Upper lobe of left lung (tissue), 6 donors: Measurements from ENCODE around the gene ZSCAN31. TPM values are rescaled to one million over a fixed set of nuclear protein-coding genes. Genes with fewer than 3 reads are reported as not detected.

ENCODE experiments used
- ATAC-seq, 2 donors: fragments of 200-7000 bp; cut with Tn5 transposase; one replicate each; pipeline ENCODE4 v1.9.1; 2022; ENCODE audit warnings: mild to moderate bottlenecking in 2 of 2, moderate library complexity in 2 of 2; ENCODE audit not compliant: low FRiP score in 2 of 2
- DNase-seq, 2 donors: peaks; one replicate each; pipeline ENCODE4 v3.0.0-alpha.2; 2019 to 2020
- H3K27ac ChIP-seq, 4 donors: fragments of 200-600 bp; sonication (generic); one replicate each; pipeline ENCODE4 v1.5.1; 2016 to 2019
- H3K27me3 ChIP-seq, 4 donors: fragments of 200-600 bp; sonication (generic); one replicate each; pipeline ENCODE4 v1.5.1; 2017 to 2019
- H3K36me3 ChIP-seq, 4 donors: fragments of 200-600 bp; sonication (generic); one replicate each; pipeline ENCODE4 v1.5.1; 2016 to 2019
- H3K4me1 ChIP-seq, 4 donors: fragments of 200-600 bp; sonication (generic); one replicate each; pipeline ENCODE4 v1.5.1; 2018 to 2019
- H3K4me3 ChIP-seq, 4 donors: fragments of 200-600 bp; sonication (generic); one replicate each; pipeline ENCODE4 v1.5.1; 2017 to 2019; ENCODE audit warnings: mild to moderate bottlenecking in 2 of 4, moderate library complexity in 1 of 4
- H3K9me3 ChIP-seq, 4 donors: fragments of 200-600 bp; sonication (generic); one replicate each; pipeline ENCODE4 v1.5.1; 2018 to 2019
- CTCF ChIP-seq, 6 experiments: fragments of 450-650 bp in 4 of 6; fragments of 200-600 bp in 2 of 6; sonication (generic) in 2 of 6; IDR thresholded peaks; one replicate each; pipeline ENCODE4 v1.5.1; 2016 to 2019; ENCODE audit warnings: antibody characterized with exemption in 6 of 6
- EP300 ChIP-seq, 4 donors: sonication (generic); formaldehyde crosslinking; IDR thresholded peaks; one replicate each; pipeline ENCODE4 v1.5.1; 2017; ENCODE audit warnings: antibody characterized with exemption in 4 of 4, control low read depth in 2 of 4
- POLR2A ChIP-seq, 4 donors: fragments of 450-650 bp; IDR thresholded peaks; one replicate each; pipeline ENCODE4 v1.5.1; 2016 to 2017; ENCODE audit warnings: antibody characterized with exemption in 4 of 4, mild to moderate bottlenecking in 2 of 4
- POLR2AphosphoS5 ChIP-seq, 2 donors: sonication (generic); formaldehyde crosslinking; IDR thresholded peaks; one replicate each; pipeline ENCODE4 v1.5.1; 2017; ENCODE audit warnings: antibody characterized with exemption in 2 of 2
- WGBS, 2 donors: methylation state at CpG; one replicate each; pipeline ENCODE4 v1.1.5; 2017 to 2018; 5-methylcytosine and 5-hydroxymethylcytosine counted together
- total RNA-seq, 6 donors: library from RNA; depleted of rRNA in 4 of 6; stranded (reverse); fragments of >200 nt in 4 of 6; gene quantifications; one replicate each; pipeline versions ENCODE4 v1.1.0 to v1.2.1, GENCODE V29; 2016 to 2021
- donor health status: DM: no; HTN: no; CAD: no; lungs with moderate emphysema.
- donor health status: DM: no; HTN: yes; CAD: no; lungs with severe emphysema.

Gene ZSCAN31
- total RNA-seq, 6 donors from 2014 or later: 11.5 to 33.5 (median 18.6) TPM

GRCh38 chr6:28343898-28344677, 8.1 kb upstream of the ZSCAN31 start:
- no peaks in the 10 kb centered on the region for H3K27me3 ChIP-seq
- H3K4me1 ChIP-seq: no peaks in the 10 kb centered on the region
- H3K27ac ChIP-seq: no peak overlapping the region
- H3K4me3 ChIP-seq: no peak overlapping the region
- TF ChIP-seq POLR2AphosphoS5 (IDR thresholded peaks at IDR 0.05): no peak
- no peak for TF ChIP-seq EP300 (IDR thresholded peaks at IDR 0.05)
- no peak for TF ChIP-seq POLR2A (IDR thresholded peaks at IDR 0.05)
- no peak for TF ChIP-seq CTCF (IDR thresholded peaks at IDR 0.05)
- no peak for ATAC-seq
- WGBS, 2 donors: 68 to 72% methylated on average over 1 of the region's 1 CpG
- H3K36me3 ChIP-seq: no peaks in the 10 kb centered on the region
- DNase-seq: no peak
- H3K9me3 ChIP-seq: no peaks in the 10 kb centered on the region

GRCh38 chr6:28340310-28341095, 4.6 kb upstream of the ZSCAN31 start:
- H3K27ac ChIP-seq: no peak overlapping the region
- peaks cover 4 to 9% (median 8%) of the 10 kb centered on the region in 4 donors for H3K4me1 ChIP-seq
- H3K27me3 ChIP-seq: no peaks in the 10 kb centered on the region
- WGBS, 2 donors: 75 to 90% methylated on average over 1 of the region's 1 CpG
- TF ChIP-seq EP300 (IDR thresholded peaks at IDR 0.05): no peak
- no peak for TF ChIP-seq CTCF (IDR thresholded peaks at IDR 0.05)
- TF ChIP-seq POLR2A (IDR thresholded peaks at IDR 0.05): no peak
- no peak for TF ChIP-seq POLR2AphosphoS5 (IDR thresholded peaks at IDR 0.05)
- DNase-seq: no peak
- no peak for ATAC-seq
- H3K9me3 ChIP-seq: no peaks in the 10 kb centered on the region
- no peak overlapping the region for H3K4me3 ChIP-seq
- no peaks in the 10 kb centered on the region for H3K36me3 ChIP-seq

- Histone ChIP-seq H3K27me3 (no peaks in the 10 kb centered on the region), H3K36me3 (no peaks in the 10 kb centered on the region), H3K9me3 (no peaks in the 10 kb centered on the region), H3K27ac (peak overlapping the region in 3 of 4 donors; percentile 93 to 96 (median 94)), H3K4me3 (no peak overlapping the region), H3K4me1 (peaks cover 9 to 17% (median 14%) of the 10 kb centered on the region in 4 donors)
- ATAC-seq (no peak), DNase-seq (no peak)
- TF ChIP-seq EP300 (IDR thresholded peaks at IDR 0.05) (no peak), POLR2A (IDR thresholded peaks at IDR 0.05) (no peak), CTCF (IDR thresholded peaks at IDR 0.05) (no peak), POLR2AphosphoS5 (IDR thresholded peaks at IDR 0.05) (no peak)
Measured at GRCh38 chr6:28337121-28337520, 1.2 kb upstream of the ZSCAN31 start.

- Histone ChIP-seq H3K9me3 (no peaks in the 10 kb centered on the region), H3K27me3 (no peaks in the 10 kb centered on the region), H3K4me3 (peak overlapping the region; percentile 44 to 71 (median 58)), H3K36me3 (no peaks in the 10 kb centered on the region), H3K27ac (peak overlapping the region; percentile 93 to 96 (median 94)), H3K4me1 (peaks cover 9 to 17% (median 14%) of the 10 kb centered on the region in 4 donors)
- ATAC-seq: peak in 1 of 2 donors; percentile 55
- no peak for TF ChIP-seq CTCF (IDR thresholded peaks at IDR 0.05)
- TF ChIP-seq EP300 (IDR thresholded peaks at IDR 0.05): no peak
- no peak for TF ChIP-seq POLR2AphosphoS5 (IDR thresholded peaks at IDR 0.05)
- no peak for TF ChIP-seq POLR2A (IDR thresholded peaks at IDR 0.05)
- WGBS, 2 donors: 11 to 13% methylated on average over 24 of the region's 24 CpGs
- peak in 1 of 2 donors; percentile 31 for DNase-seq
Measured at GRCh38 chr6:28336284-28337120, 554 bp upstream of the ZSCAN31 start.
